Lung (tissue), 12 donors: ENCODE measurements around the gene RGL1. TPM values are rescaled to one million over a fixed set of nuclear protein-coding genes. Genes with fewer than 3 reads are reported as not detected.

Experiments used
- ATAC-seq: fragments of 200-7000 bp; cut with Tn5 transposase; one replicate; pipeline ENCODE4 v1.9.1; 2020; ENCODE audit warnings: moderate number of reproducible peaks; ENCODE audit not compliant: insufficient read depth, low FRiP score
- DNase-seq, 3 donors: peaks; one replicate each; pipeline ENCODE4 v3.0.0-alpha.2; 2013 to 2017
- H3K27ac ChIP-seq, 2 donors: one replicate each; pipeline ENCODE4 v1.5.1; 2013; ENCODE audit warnings: mild to moderate bottlenecking in 2 of 2, moderate library complexity in 2 of 2, control low read depth in 1 of 2, inconsistent platforms in 1 of 2, low read depth in 1 of 2, low read length in 1 of 2
- H3K27me3 ChIP-seq, 3 donors: one replicate each; pipeline ENCODE4 v1.5.1; 2013; ENCODE audit warnings: low read length in 2 of 3; ENCODE audit not compliant: control insufficient read depth in 3 of 3, insufficient read depth in 3 of 3
- H3K36me3 ChIP-seq, 4 donors: one replicate each; pipeline ENCODE4 v1.5.1; 2013; ENCODE audit warnings: low read length in 4 of 4, mild to moderate bottlenecking in 1 of 4, moderate library complexity in 1 of 4; ENCODE audit not compliant: control insufficient read depth in 4 of 4, insufficient read depth in 4 of 4
- H3K4me1 ChIP-seq, 5 donors: one replicate each; pipeline ENCODE4 v1.5.1; 2013; ENCODE audit warnings: low read length in 5 of 5, mild to moderate bottlenecking in 2 of 5, moderate library complexity in 1 of 5; ENCODE audit not compliant: control insufficient read depth in 5 of 5, insufficient read depth in 5 of 5
- H3K4me3 ChIP-seq: one replicate; pipeline ENCODE4 v1.5.1; 2013; ENCODE audit warnings: mild to moderate bottlenecking, control low read depth, moderate library complexity
- H3K9ac ChIP-seq, 2 donors: one replicate each; pipeline ENCODE4 v1.5.1; 2013; ENCODE audit warnings: low read length in 2 of 2, control low read depth in 1 of 2; ENCODE audit not compliant: insufficient read depth in 1 of 2
- H3K9me3 ChIP-seq, 4 donors: one replicate each; pipeline ENCODE4 v1.5.1; 2013; ENCODE audit warnings: low read length in 3 of 4, mild to moderate bottlenecking in 1 of 4, moderate library complexity in 1 of 4; ENCODE audit not compliant: control insufficient read depth in 4 of 4, insufficient read depth in 3 of 4
- CTCF ChIP-seq: IDR thresholded peaks from 2 replicates; pipeline ENCODE4 v1.5.1; 2012; ENCODE audit warnings: mild to moderate bottlenecking; ENCODE audit errors: control extremely low read depth, extremely low read depth
- WGBS, 2 donors: extraction: QIAGEN DNeasy Blood & Tissue Kit; methylation state at CpG; one replicate each; pipeline ENCODE4 v1.1.7; 2013; 5-methylcytosine and 5-hydroxymethylcytosine counted together
- polyA plus RNA-seq, 2 donors: library from polyadenylated mRNA; stranded (reverse); fragments of 200-250 nt; gene quantifications; one replicate each; pipeline ENCODE4 v1.2.1, GENCODE V29; 2013
- total RNA-seq, 2 donors: library from RNA; depleted of rRNA in 1 of 2; stranded (reverse); fragments of >200 nt in 1 of 2; gene quantifications; one replicate each; pipeline ENCODE4 v1.2.1, GENCODE V29; 2014 to 2021
- donor health status: control.
- donor health status: control.
- donor health status: Bipolar disorder and iron deficiency.
- donor health status: healthy.
- donor health status: DM: yes; HTN: yes; CAD: no.

RGL1 gene
- total and polyA plus RNA-seq, 4 donors: 9.6 to 49.4 (median 35.2) TPM

- WGBS, 2 donors: 63 to 82% methylated on average over 15 of the region's 15 CpGs
- Histone ChIP-seq H3K9me3 (no peaks in the 10 kb centered on the region), H3K4me3 (no peak overlapping the region), H3K27me3 (no peaks in the 10 kb centered on the region), H3K27ac (no peak overlapping the region), H3K9ac (no peak overlapping the region), H3K4me1 (peaks cover 0 to 15% (median 0%) of the 10 kb centered on the region in 5 donors), H3K36me3 (peaks cover 0 to 8% (median 5%) of the 10 kb centered on the region in 4 donors)
- DNase-seq (peak in 2 of 3 donors; percentile 44 to 63), ATAC-seq (peak; percentile 29)
- TF ChIP-seq CTCF: no peak
Observed at GRCh38 chr1:183932412-183932811, 127.5 kb downstream of the RGL1 start.

- no peak overlapping the region for H3K4me3 ChIP-seq
- no peaks in the 10 kb centered on the region for H3K9me3 ChIP-seq
- no peaks in the 10 kb centered on the region for H3K27me3 ChIP-seq
- peaks cover 0 to 15% (median 0%) of the 10 kb centered on the region in 5 donors for H3K4me1 ChIP-seq
- ATAC-seq (no peak), DNase-seq (no peak)
- no peak overlapping the region for H3K27ac ChIP-seq
- TF ChIP-seq CTCF: no peak
- H3K36me3 ChIP-seq: peaks cover 0 to 5% (median under 1%) of the 10 kb centered on the region in 4 donors
- no peak overlapping the region for H3K9ac ChIP-seq
- WGBS, 2 donors: 62 to 86% methylated on average over 4 of the region's 4 CpGs
Observed at GRCh38 chr1:183933528-183934179, 128.7 kb downstream of the RGL1 start.

- H3K27ac ChIP-seq: no peak overlapping the region
- no peak for DNase-seq
- H3K9ac ChIP-seq: no peak overlapping the region
- no peak for TF ChIP-seq CTCF
- no peaks in the 10 kb centered on the region for H3K9me3 ChIP-seq
- no peaks in the 10 kb centered on the region for H3K27me3 ChIP-seq
- ATAC-seq: no peak
- H3K4me1 ChIP-seq: peaks cover 0 to 15% (median 0%) of the 10 kb centered on the region in 5 donors
- no peak overlapping the region for H3K4me3 ChIP-seq
- 61 to 70% methylated on average over 6 of the region's 6 CpGs for WGBS, 2 donors
- peaks cover 0 to 5% (median 0%) of the 10 kb centered on the region in 4 donors for H3K36me3 ChIP-seq
Observed at GRCh38 chr1:183934314-183934713, 129.4 kb downstream of the RGL1 start.
